ENCODE results near the gene UAP1L1.

The UAP1L1 gene

GRCh38 chr9:137066096-137066861, 11.0 kb upstream of the UAP1L1 start:
- Histone ChIP-seq H3K14ac (ENCODE audit: low read length) (no peak overlapping the region), H3K18ac (ENCODE audit: low read length) (no peak overlapping the region), H2AK5ac (ENCODE audit: low read depth, low read length) (peak overlapping the region; percentile 28), H2AFZ (ENCODE audit: low read length) (no peak overlapping the region), H3K79me1 (ENCODE audit: low read depth, low read length) (peaks cover 9% of the 10 kb centered on the region), H4K91ac (ENCODE audit: low read depth, low read length, poor library complexity) (no peak overlapping the region), H3K36me3 (replicated peaks in 1 of 2; ENCODE audit: control insufficient read depth in 2 of 2, insufficient read depth in 2 of 2, low read length in 2 of 2) (peaks cover 3 to 30% of the 10 kb centered on the region in 2 donors), H2BK15ac (ENCODE audit: low read length) (peak overlapping the region; percentile 9), H3K4ac (ENCODE audit: low read length) (no peak overlapping the region), H3K27me3 (ENCODE audit: control insufficient read depth in 3 of 3, insufficient read depth in 3 of 3, low read depth in 1 of 3, low read length in 3 of 3) (peaks cover 0 to 10% (median 3%) of the 10 kb centered on the region in 3 experiments), H3K4me3 (ENCODE audit: low read length in 2 of 2) (no peak overlapping the region), H3K9me3 (replicated peaks in 1 of 2; ENCODE audit: control insufficient read depth in 2 of 2, insufficient read depth in 1 of 2, low read depth in 1 of 2, low read length in 2 of 2) (peaks cover 0 to 2% of the 10 kb centered on the region in 2 donors), H2BK5ac (ENCODE audit: low read length) (no peak overlapping the region), H3K4me1 (ENCODE audit: control insufficient read depth in 2 of 2, insufficient read depth in 1 of 2, low read depth in 1 of 2, low read length in 2 of 2) (peaks cover 13% of the 10 kb centered on the region in 2 donors), H2BK12ac (ENCODE audit: low read length) (no peak overlapping the region), H2BK120ac (ENCODE audit: low read depth, low read length) (no peak overlapping the region), H3K9ac (ENCODE audit: low read depth, low read length, poor library complexity) (peak overlapping the region; percentile 21), H4K8ac (ENCODE audit: low read depth, low read length) (no peak overlapping the region), H3K4me2 (ENCODE audit: insufficient read depth, low read length, poor library complexity, severe bottlenecking) (no peak overlapping the region), H3K23ac (ENCODE audit: low read depth, low read length, poor library complexity) (no peak overlapping the region), H3K27ac (replicated peaks; ENCODE audit: low read length) (no peak overlapping the region)
- DNase-seq (ENCODE audit: low spot score) = no peak
- no CpG with 5 or more reads among the region's 26 CpGs for WGBS, 2 donors (ENCODE audit: extremely low coverage in 2 of 2, insufficient read length in 2 of 2, insufficient replicate concordance in 1 of 2)

GRCh38 chr9:137067860-137068538, 9.3 kb upstream of the UAP1L1 start:
- Histone ChIP-seq H3K9me3 (replicated peaks in 1 of 2; ENCODE audit: control insufficient read depth in 2 of 2, insufficient read depth in 1 of 2, low read depth in 1 of 2, low read length in 2 of 2) (peaks cover 0 to 2% of the 10 kb centered on the region in 2 donors), H3K4ac (ENCODE audit: low read length) (no peak overlapping the region), H3K36me3 (replicated peaks in 1 of 2; ENCODE audit: control insufficient read depth in 2 of 2, insufficient read depth in 2 of 2, low read length in 2 of 2) (peaks cover 3 to 30% of the 10 kb centered on the region in 2 donors), H4K91ac (ENCODE audit: low read depth, low read length, poor library complexity) (no peak overlapping the region), H2BK15ac (ENCODE audit: low read length) (no peak overlapping the region), H3K18ac (ENCODE audit: low read length) (peak overlapping the region; percentile 80), H3K4me2 (ENCODE audit: insufficient read depth, low read length, poor library complexity, severe bottlenecking) (no peak overlapping the region), H3K27ac (replicated peaks; ENCODE audit: low read length) (no peak overlapping the region), H3K14ac (ENCODE audit: low read length) (no peak overlapping the region), H2AFZ (ENCODE audit: low read length) (no peak overlapping the region), H3K4me3 (ENCODE audit: low read length in 2 of 2) (peak overlapping the region; percentile 29 to 75), H3K9ac (ENCODE audit: low read depth, low read length, poor library complexity) (peak overlapping the region; percentile 74), H2BK12ac (ENCODE audit: low read length) (no peak overlapping the region), H2BK120ac (ENCODE audit: low read depth, low read length) (no peak overlapping the region), H3K23ac (ENCODE audit: low read depth, low read length, poor library complexity) (peak overlapping the region; percentile 86), H3K27me3 (ENCODE audit: control insufficient read depth in 3 of 3, insufficient read depth in 3 of 3, low read depth in 1 of 3, low read length in 3 of 3) (peaks cover 0 to 10% (median 3%) of the 10 kb centered on the region in 3 experiments), H3K79me1 (ENCODE audit: low read depth, low read length) (peaks cover 9% of the 10 kb centered on the region), H3K4me1 (ENCODE audit: control insufficient read depth in 2 of 2, insufficient read depth in 1 of 2, low read depth in 1 of 2, low read length in 2 of 2) (peaks cover 15% of the 10 kb centered on the region in 2 donors), H4K8ac (ENCODE audit: low read depth, low read length) (no peak overlapping the region), H2AK5ac (ENCODE audit: low read depth, low read length) (peak overlapping the region; percentile 60), H2BK5ac (ENCODE audit: low read length) (no peak overlapping the region)
- peak; percentile 67 for DNase-seq (ENCODE audit: low spot score)
- no CpG with 5 or more reads among the region's 12 CpGs for WGBS, 2 donors (ENCODE audit: extremely low coverage in 2 of 2, insufficient read length in 2 of 2, insufficient replicate concordance in 1 of 2)

- H3K18ac ChIP-seq (ENCODE audit: low read length) = peak overlapping the region; percentile 35
- no CpG with 5 or more reads among the region's 17 CpGs for WGBS, 2 donors (ENCODE audit: extremely low coverage in 2 of 2, insufficient read length in 2 of 2, insufficient replicate concordance in 1 of 2)
- H2BK5ac ChIP-seq (ENCODE audit: low read length) = peak overlapping the region; percentile 94
- DNase-seq (ENCODE audit: low spot score) = no peak
- H3K23ac ChIP-seq (ENCODE audit: low read depth, low read length, poor library complexity) = peak overlapping the region; percentile 73
- H3K27ac ChIP-seq (replicated peaks; ENCODE audit: low read length) = no peak overlapping the region
- H3K14ac ChIP-seq (ENCODE audit: low read length) = no peak overlapping the region
- peaks cover 3 to 10% (median 6%) of the 10 kb centered on the region in 3 experiments for H3K27me3 ChIP-seq (ENCODE audit: control insufficient read depth in 3 of 3, insufficient read depth in 3 of 3, low read depth in 1 of 3, low read length in 3 of 3)
- H3K4me2 ChIP-seq (ENCODE audit: insufficient read depth, low read length, poor library complexity, severe bottlenecking) = peak overlapping the region; percentile 93
- peak overlapping the region; percentile 90 for H2AK5ac ChIP-seq (ENCODE audit: low read depth, low read length)
- peak overlapping the region; percentile 87 for H2BK120ac ChIP-seq (ENCODE audit: low read depth, low read length)
- no peak overlapping the region for H2AFZ ChIP-seq (ENCODE audit: low read length)
- no peak overlapping the region for H2BK12ac ChIP-seq (ENCODE audit: low read length)
- peak overlapping the region; percentile 43 for H4K8ac ChIP-seq (ENCODE audit: low read depth, low read length)
- peaks cover 15% of the 10 kb centered on the region in 2 donors for H3K4me1 ChIP-seq (ENCODE audit: control insufficient read depth in 2 of 2, insufficient read depth in 1 of 2, low read depth in 1 of 2, low read length in 2 of 2)
- no peak overlapping the region for H3K4ac ChIP-seq (ENCODE audit: low read length)
- peaks cover 0 to 2% of the 10 kb centered on the region in 2 donors for H3K9me3 ChIP-seq (replicated peaks in 1 of 2; ENCODE audit: control insufficient read depth in 2 of 2, insufficient read depth in 1 of 2, low read depth in 1 of 2, low read length in 2 of 2)
- H4K91ac ChIP-seq (ENCODE audit: low read depth, low read length, poor library complexity) = no peak overlapping the region
- peak overlapping the region; percentile 49 for H2BK15ac ChIP-seq (ENCODE audit: low read length)
- peak overlapping the region; percentile 91 for H3K9ac ChIP-seq (ENCODE audit: low read depth, low read length, poor library complexity)
- peaks cover 3 to 28% of the 10 kb centered on the region in 2 donors for H3K36me3 ChIP-seq (replicated peaks in 1 of 2; ENCODE audit: control insufficient read depth in 2 of 2, insufficient read depth in 2 of 2, low read length in 2 of 2)
- H3K4me3 ChIP-seq (ENCODE audit: low read length in 2 of 2) = peak overlapping the region; percentile 75 to 87
- H3K79me1 ChIP-seq (ENCODE audit: low read depth, low read length) = peaks cover 9% of the 10 kb centered on the region
These were observed 8.5 kb upstream of the UAP1L1 start for GRCh38 chr9:137068539-137069507.

Measured in neuronal stem cell (in vitro differentiated cells).